CD4-positive, alpha-beta T cell treated with Interleukin-4 for 1 hour (primary cell): ENCODE results near the gene MRPL52.
A peak's percentile ranks its signal among the peaks of the same experiment; 100 is the strongest.
"Not testable (repeated sequence)": the region's sequence is repeated elsewhere in the genome, so short reads cannot be mapped to it uniquely, and the experiment has no call there.

Source experiments
- DNase-seq, 2 donors: peaks; one replicate each; pipeline ENCODE4 v3.0.0-alpha.2; 2020 to 2022

The MRPL52 gene

DNA sequence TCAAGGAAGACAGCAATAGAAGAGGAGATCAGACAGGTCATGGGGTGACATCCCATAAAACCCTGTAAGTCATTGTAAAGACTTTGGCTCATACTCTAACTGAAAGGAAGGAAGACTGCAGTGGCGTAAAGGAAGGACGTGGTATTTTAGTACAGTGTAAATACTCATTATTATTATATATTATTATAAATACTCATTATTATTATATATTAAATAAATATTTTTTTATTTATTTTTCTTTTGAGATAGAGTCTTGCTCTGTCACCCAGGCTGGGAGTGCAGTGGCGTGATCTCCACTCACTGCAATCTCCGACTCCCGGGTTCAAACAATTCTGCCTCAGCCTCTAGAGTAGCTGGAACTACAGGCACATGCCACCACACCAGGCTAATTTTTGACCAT is 26.7 kb downstream of the MRPL52 start:
- DNase-seq: no peak

DNA sequence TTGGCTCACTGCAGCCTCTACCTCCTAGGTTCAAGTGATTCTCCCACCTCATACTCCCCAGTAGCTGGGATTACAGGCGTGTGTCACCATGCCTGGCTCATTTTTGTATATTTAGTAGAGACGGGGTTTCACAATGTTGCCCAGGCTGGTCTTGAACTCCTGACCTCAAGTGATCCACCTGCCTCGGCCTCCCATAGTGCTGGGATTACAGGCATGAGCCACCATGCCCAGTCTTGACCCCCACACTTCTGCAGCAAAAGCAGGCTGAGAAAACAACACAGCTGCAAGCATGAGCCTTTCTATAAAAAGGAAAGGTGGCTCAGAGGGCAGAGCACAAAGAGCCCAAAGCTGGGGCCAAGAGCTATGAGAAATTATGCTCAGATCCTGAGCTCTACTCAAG is 30.7 kb downstream of the MRPL52 start:
- DNase-seq: not testable (repeated sequence)

DNA sequence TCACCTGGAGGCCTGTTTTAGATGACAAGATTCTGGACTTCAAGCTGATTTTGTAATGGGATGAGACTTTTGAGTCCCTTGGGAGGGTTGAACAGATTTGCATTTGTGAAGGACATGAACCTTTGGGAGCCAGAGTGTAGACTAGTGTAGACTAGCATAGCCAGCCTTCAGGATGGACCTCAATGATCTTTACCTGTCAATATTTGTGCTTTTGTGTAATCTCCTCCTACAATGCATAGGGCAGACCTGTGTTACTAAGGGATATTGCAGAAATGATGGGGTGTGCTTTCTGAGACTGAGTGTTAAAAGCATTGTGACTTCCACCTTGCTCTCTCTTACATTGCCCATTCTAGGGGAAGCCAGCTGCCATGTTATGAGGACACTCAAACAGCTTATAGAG is 32.0 kb downstream of the MRPL52 start:
- DNase-seq: no peak

DNA sequence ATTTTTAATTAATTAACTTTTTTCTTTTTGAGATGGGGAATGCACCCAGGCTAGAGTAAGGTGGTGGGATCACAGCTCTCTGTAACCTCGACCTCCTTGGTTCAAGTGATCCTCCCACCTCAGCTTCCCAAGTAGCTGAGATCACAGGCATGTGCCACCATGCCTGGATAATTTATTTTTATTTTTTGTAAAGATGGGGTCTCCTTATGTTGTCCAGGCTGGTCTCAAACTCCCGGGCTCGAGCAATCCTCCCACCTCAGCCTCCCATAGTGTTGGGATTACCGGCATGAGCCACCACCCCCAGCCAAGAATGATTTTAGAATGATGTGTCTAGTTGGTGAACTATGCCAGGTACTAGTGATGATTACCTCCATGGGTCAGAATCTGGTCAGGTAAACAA is 35.3 kb downstream of the MRPL52 start:
- DNase-seq: no peak

DNA sequence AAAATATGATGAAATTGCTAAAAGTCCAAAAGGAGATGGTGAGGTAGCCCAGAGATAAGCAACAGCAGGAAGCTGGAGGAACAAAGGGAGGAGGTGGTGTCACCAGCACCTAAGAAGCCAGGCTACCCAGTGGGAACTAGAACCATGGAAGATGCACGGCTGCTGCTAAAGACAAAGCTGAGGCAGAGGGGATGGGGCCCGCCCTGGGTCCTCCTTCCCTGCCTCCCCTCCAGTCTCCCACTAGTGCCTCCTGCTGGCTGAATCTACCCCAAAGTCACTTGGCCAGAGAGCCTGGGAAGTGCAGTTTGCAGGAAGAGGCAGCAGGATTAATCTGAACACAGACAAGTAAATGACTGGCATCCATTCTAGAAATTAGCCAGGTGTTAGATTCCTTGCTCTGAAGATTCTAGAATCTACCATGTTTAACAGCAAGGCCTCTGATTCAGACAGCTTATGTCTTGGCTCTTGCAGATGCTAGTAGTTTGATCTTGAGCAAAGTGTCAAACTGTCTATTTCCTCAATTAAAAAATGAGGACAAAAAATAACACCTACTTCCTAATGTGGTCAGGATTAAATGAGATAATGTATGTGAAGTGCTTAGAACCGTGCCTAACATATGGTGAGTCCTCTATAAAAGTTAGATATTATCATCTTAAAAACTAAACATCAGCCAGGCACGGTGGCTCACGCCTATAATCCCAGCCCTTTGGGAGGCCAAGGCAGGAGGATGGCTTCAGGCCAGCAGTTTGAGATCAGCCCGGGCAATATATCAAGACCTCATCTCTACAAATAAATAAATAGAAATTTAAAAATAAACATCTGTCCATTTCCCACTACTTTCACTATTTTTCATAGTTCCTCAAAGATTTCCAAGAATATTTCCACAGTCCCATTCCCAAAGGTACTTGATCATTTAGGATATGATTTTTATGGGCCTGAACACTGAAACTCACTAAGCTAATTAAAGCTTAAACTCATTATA is 36.0 kb downstream of the MRPL52 start:
- no peak for DNase-seq

DNA sequence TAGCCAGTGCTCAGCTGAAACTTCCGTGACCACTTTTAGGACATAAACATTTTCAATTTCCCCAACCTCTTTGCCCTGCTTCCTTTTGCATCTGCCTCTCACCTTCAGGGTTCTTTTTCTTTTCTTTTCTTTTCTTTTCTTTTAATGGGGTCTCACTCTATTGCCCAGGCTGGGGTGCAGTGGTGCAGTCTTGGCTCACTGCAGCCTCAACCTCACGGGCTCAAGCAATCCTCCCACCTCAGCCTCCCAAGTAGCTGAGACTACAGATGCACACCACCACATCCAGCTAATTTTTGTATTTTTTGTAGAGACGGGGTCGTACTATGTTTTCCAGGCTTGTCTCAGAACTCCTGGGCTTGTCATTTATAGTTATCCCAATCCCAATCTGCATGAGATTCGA is 37.2 kb downstream of the MRPL52 start:
- no peak for DNase-seq

DNA sequence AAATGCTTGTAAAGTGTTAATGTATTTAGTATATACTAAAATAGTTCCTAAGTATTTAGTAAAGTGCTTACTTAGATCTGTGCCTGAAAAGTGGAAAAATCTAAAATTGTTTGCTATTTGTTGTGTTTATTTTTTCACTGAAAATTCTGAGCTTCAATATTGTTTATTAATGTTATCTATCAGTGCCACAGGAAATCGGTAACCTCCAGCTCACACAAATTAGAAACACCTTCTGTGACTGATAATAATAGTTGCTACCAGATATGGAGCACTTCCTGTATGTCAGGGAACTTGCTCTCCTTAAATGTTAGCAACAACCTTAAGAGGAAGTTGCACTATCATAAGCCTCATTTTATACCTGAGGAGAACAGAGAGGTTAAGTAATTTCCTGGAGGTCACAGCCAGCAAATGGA is 41.1 kb downstream of the MRPL52 start:
- peak in 1 of 2 donors; percentile 89 for DNase-seq

DNA sequence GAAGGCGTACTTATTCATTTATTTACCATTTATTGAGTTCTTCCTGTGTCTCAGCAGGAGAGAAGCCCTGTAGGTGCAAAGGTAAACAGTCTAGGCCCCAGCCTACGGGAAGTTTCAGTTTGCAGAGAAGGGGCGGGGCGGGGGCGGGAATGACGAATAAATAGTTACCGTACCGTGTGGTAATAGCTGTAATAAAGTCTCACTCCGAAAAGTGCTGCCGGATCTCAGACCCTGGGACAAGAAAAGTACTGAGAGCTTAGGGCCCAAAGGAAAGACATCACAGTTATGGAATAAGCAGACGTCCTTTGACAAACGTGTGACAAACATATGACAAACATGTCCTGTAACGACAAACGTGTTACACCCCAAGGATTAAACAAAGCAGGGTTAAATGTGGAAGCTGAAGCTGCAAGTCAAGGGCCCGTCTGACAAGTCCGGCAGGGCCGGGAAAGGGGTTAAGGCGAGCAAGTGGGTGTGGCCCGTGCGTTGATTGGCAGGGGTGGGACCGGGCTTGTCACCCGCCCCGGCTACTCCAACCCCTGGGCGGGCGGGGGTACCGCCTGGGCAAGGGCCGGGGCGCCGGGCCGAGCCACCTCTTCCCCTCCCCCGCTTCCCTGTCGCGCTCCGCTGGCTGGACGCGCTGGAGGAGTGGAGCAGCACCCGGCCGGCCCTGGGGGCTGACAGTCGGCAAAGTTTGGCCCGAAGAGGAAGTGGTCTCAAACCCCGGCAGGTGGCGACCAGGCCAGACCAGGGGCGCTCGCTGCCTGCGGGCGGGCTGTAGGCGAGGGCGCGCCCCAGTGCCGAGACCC is 41.7 kb downstream of the MRPL52 start, which contains the start of gene LRP10:
TSS of gene LRP10 (plus strand) at position 517 of the 809 bp plus-strand sequence. CDS start 564 bp downstream, outside the sequence.
- peak; percentile 84 for DNase-seq

DNA sequence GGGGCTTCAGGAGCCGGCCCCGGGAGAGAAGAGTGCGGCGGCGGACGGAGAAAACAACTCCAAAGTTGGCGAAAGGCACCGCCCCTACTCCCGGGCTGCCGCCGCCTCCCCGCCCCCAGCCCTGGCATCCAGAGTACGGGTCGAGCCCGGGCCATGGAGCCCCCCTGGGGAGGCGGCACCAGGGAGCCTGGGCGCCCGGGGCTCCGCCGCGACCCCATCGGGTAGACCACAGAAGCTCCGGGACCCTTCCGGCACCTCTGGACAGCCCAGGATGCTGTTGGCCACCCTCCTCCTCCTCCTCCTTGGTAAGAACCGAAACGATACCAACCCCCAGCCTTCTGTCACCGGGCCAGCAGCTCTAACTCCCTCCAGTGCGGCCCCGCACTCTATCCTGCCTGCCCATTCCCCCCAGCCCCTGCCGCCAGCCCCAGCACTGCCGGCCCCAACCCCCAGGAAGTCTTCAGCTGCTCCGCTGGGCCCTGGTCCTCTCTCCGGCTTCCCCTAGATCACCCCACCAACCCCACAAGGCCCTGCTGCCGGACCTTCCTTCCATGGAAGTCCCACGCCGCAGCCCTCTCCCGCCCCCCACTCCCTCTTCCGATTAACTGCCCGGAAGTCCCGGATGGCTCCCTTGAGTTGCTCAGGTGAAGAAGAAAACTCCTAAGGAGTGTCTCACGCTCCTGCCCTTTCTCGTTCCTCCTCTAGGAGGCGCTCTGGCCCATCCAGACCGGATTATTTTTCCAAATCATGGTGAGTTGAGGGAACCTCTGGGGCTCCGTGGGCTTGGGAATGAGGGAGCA is 42.5 kb downstream of the MRPL52 start:
- peak; percentile 73 to 80 for DNase-seq

DNA sequence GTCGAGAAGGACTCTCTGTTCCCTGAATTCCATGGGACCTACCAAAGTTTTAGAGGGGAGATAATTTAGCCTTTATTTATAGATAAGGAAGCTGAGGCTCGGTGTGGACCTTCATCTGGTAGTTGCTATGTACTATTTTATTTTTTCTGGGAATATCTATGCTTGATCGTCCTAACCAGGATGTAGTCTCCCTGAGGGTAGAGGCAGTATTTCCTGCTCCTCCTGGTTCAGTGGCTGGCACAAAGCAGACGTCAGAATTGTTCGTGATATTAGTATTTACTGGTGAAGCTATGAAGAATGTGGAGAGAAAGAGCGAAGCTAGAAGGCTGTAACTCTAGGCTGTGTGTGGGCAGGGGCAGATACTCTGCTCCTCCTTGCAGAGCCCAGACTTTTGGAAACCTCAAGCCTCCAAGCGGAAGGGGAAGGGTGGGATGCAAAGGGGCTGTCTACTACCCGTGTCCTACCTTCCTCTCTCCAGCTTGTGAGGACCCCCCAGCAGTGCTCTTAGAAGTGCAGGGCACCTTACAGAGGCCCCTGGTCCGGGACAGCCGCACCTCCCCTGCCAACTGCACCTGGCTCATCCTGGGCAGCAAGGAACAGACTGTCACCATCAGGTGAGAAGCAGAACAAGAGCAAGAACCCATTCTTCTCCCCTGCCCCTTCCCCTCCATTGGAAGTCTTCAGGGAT is 43.3 kb downstream of the MRPL52 start:
- DNase-seq: no peak

DNA sequence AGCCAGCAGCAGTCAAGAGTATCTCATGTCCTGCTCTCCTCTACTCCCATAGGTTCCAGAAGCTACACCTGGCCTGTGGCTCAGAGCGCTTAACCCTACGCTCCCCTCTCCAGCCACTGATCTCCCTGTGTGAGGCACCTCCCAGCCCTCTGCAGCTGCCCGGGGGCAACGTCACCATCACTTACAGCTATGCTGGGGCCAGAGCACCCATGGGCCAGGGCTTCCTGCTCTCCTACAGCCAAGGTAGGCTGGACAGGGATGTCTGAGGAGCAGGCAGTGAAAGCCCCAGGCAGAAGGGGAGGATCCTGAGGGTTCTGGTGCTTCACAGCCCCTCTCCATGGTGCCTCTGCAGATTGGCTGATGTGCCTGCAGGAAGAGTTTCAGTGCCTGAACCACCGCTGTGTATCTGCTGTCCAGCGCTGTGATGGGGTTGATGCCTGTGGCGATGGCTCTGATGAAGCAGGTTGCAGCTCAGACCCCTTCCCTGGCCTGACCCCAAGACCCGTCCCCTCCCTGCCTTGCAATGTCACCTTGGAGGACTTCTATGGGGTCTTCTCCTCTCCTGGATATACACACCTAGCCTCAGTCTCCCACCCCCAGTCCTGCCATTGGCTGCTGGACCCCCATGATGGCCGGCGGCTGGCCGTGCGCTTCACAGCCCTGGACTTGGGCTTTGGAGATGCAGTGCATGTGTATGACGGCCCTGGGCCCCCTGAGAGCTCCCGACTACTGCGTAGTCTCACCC is 45.5 kb downstream of the MRPL52 start:
- no peak for DNase-seq

DNA sequence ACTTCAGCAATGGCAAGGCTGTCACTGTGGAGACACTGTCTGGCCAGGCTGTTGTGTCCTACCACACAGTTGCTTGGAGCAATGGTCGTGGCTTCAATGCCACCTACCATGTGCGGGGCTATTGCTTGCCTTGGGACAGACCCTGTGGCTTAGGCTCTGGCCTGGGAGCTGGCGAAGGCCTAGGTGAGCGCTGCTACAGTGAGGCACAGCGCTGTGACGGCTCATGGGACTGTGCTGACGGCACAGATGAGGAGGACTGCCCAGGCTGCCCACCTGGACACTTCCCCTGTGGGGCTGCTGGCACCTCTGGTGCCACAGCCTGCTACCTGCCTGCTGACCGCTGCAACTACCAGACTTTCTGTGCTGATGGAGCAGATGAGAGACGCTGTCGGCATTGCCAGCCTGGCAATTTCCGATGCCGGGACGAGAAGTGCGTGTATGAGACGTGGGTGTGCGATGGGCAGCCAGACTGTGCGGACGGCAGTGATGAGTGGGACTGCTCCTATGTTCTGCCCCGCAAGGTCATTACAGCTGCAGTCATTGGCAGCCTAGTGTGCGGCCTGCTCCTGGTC is 46.1 kb downstream of the MRPL52 start:
- DNase-seq: no peak

DNA sequence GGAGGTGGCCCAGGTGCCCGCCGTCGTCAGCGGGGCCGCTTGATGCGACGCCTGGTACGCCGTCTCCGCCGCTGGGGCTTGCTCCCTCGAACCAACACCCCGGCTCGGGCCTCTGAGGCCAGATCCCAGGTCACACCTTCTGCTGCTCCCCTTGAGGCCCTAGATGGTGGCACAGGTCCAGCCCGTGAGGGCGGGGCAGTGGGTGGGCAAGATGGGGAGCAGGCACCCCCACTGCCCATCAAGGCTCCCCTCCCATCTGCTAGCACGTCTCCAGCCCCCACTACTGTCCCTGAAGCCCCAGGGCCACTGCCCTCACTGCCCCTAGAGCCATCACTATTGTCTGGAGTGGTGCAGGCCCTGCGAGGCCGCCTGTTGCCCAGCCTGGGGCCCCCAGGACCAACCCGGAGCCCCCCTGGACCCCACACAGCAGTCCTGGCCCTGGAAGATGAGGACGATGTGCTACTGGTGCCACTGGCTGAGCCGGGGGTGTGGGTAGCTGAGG is 47.4 kb downstream of the MRPL52 start:
- no peak for DNase-seq

DNA sequence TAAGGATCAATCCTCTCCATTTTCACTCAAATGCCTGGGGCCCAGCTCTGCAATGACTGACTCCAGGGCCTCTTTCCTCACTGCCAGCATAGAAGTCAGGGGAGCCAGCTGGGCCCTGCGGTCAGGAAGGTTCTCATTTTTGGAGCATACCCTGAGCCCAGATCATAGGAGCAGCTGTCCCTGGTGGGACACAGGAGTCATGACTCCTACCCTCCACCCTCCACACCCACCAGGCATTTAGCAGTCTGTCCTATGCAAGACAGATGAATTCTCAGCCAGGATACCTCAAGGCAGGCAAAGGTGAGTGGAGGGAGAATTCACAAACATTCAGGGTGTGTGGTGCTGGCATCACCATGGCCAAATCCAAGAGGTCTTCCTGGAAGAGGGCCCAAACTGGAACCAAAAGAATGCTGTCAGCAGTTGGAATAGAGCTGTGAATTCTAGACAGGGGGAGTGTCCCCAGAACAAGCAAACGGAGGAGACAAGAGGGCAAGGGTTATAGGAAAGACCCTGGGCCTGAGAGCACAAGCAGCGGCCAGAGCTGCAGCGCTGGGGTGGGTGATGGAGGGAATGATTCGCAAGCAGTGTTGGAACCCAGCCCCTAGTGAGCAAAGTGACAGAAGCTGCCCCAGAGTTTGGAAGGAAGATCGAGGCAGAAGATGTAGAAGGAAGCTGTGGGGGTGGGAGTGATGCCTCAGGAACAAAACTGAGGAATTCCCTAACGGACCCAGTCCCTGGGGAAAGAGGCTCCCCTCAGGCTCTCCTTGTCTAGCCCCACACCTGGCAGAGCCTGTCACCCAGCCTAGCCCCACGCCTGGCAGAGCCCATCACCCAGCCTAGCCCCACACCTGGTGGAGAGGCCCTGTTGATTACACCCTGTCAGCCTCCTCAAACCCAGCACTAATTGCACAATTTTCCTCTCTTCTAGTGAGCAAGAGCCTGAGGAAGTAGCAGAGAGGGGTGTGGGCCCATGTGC is 48.9 kb downstream of the MRPL52 start:
- no peak for DNase-seq

DNA sequence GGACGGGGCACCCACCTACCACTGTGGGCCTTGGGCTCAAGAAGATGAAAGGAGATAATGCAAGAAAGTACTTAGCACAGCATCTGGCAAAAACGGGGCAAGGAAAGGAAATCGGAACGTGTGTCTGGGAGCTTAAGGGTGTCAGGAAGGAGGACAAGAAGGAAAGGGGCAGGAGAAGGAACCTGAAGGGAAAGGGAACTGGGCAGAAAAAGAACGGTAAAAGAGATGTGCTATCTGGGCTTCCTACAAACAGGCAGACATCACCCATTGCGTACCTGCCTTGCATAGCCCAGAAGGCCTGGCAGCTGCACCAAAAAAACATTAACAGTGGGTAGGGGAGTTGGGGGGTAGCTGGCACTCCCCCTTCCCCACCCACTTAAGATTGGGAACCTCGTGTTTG is 52.4 kb downstream of the MRPL52 start:
- DNase-seq: no peak

DNA sequence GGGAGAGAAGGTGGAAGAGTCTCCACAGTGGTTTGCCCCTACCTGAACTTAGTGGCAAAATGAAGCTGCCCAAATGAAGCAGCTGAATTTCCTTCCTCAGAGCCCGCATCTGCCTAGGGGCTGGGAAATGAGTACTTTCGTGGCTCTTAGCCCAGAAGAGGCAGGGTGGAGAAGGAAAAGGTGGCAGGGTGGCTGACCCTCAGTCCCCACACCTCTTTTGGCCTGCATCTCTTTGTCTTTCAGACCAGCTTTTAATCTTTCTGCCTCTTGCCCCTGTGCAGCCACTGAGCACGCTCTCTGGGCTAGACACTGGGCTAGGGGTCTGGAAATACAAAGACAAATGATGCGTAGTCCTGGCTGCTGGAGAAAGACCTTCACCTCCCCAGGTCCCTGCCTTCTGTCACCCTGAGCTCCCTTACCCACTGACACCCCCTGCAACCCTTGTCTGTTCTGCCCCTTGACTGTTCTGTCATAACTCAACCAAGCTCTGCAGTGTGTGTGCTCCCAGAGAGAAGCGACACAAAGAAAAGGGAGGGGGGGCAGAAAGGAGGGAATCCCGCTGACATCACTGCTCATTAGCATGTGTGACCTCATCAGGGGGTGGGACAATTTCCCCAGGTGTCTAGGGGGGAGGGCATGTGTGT is 53.0 kb downstream of the MRPL52 start:
- peak; percentile 62 for DNase-seq

DNA sequence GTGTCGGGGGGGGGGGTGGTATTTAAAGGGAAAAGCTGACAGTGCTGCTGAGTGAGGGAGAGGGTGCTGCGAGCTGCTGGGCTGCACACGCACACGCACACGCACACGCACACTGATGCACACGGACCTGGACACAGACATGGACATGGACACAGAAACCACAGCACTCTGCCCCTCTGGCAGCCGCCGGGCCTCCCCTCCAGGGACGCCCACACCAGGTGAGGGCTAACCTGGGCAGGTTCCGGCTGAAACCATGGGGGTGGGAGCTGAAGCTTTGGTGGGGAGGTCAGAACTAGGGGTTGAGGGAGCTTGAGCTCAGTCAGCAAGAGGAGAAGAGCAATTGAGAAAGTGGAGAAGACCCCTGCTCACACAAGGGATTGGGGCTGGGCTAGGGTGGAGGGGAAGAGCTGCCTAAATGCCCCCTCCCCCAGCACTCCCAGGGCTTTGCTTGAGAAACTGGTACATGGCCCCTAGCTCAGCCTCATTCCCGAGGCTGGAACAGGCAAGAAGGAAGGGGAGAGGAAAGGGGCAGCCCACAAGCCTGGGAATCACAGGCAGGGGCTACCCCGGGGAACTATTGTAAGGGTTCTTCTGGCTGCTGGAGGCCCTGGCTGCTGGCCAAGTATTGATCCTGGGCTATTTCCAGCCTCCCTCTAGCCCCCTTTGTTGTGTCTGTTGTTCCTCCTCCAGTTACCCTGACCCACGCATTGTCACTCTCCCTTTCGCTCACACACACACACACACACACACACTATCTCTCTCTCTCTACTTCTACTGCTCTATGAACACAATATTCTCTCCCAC is 53.7 kb downstream of the MRPL52 start, which contains the start of gene REM2:
TSS of gene REM2 (plus strand) at position 50 of the 804 bp plus-strand sequence. CDS start at position 116, 66 bp downstream.
- DNase-seq: no peak
